Fibroblast of upper back skin (primary cell): ENCODE measurements around the gene CHCHD6.
A peak's percentile ranks its signal among the peaks of the same experiment; 100 is the strongest.

ENCODE experiments used
- DNase-seq: peaks from one replicate; pipeline ENCODE4 v3.0.0-alpha.2; 2013

Gene CHCHD6

DNA sequence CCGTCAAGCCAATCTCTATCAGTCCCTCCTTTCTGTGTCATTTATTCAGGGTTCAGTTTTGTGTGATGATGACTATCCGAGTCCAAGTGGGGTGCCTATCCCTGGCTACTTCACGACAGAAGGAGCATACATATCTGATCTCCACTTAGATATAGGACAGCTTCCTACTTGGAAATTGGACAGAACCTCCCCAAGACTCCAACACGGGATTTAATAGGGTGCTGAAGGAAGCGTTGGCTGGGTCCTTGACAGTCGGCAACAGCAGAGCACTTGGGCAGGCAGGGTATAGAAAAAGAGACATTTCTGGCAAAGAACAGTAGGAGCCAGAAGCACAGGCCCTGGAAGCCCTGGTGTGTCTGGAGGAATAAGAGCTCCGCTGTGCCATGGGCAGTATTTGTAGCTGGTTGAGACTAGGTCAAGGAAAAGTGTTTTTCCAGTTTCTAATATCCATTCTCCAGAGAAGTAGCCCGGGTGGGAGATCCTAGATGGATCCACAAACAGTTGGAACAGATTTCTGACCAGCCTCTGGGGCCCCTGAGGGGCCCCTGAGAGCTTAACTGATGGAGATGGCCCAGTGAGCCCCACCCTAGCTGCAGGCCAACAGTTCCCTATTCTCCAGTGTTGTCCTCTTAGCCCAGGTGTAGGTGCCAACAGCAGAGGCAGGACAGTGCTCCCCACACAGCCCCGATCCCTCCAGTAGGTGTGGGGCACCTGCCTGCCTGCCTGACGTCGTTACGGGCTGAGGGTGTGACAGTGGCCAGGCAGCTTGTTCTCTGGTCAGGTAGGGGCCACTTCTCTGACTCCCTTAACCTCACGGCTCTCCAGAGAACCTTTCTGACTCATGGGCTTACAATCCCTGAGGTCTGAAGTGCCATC lies 130.8 kb downstream of the CHCHD6 start:
- no peak for DNase-seq

DNA sequence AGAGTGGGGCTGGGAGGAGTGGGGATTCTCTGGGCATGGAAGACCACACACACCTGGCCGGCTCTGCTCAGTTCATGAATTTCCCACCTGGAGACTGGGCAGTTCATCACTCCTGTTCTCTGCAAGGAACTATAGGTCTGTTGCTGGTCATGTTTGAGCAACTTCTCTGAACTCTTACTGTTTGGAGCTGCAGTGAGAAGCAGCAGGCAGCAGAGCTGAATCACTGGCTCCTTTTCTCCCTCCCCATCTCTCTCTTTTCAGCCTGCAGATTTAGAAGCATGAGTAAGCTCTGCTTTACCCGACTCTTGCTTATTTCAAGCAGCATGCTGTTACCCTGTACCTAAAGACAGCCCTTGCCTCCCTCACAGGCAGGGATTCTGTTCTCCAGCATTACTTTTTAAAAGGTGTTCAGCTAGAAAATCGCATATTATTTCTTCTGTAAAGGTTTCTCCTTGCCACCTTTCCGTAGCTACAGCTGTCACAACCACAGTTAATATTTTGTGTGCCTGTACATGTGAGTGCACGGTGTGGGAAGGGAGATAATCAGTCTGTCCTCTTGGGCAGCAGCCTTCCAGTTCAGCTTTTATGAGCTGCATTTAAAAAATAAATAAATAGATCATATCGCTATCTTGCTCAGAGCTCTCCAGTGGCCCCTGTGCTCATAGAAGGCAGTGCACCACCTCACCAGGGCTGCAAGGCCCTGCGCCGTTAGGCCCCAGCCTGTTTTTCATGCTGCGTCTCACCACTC lies 131.6 kb downstream of the CHCHD6 start:
- peak; percentile 50 for DNase-seq

DNA sequence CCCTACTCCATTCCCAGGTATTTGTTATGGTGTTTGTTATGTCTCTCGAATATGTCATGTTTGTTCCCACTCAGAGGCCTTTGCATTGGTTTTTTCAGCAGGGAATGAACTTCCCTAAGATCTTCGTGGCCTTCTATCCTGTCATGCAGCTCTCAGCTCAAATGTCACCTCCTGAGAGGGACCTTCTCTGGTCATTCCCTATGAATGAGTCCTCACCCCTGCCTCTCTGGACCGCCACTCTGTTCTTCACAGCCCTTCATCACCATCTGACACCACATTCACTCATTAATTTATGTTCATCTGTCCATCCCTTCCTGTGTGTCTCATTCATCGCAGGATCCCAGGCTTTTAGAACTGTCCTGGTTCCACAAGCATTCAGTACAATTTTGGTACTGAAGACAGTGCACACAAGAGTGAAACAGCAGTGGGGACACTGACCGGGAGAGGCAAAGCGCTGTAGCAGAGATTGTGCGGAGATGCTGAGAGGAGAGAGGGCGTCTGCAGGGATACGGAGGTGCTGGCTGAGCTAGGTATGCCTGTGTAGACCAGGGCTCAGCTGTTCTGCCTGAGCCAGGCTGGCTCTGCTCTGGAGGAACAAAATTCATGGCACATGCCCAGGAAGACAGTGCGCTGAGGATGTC lies 132.3 kb downstream of the CHCHD6 start:
- no peak for DNase-seq

DNA sequence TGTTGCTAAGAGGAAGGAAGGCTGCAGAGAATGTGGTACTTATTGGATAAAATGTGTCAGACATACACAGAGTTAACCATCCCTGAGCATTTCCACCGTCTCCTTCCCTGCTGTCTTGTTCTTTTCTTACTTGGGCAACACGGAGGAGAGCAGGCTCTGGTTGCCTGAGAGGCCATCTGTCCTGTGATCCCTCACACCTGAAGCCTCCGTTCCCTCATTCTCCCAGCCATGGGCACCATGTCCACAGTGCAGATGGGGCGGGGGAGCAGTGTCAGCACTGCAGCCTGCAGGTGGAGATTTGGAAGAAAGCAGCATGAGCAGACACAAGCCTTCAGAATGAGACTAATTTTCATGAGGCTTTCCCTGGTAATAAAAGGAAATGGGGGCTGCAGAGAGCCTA lies 133.7 kb downstream of the CHCHD6 start:
- DNase-seq: no peak

DNA sequence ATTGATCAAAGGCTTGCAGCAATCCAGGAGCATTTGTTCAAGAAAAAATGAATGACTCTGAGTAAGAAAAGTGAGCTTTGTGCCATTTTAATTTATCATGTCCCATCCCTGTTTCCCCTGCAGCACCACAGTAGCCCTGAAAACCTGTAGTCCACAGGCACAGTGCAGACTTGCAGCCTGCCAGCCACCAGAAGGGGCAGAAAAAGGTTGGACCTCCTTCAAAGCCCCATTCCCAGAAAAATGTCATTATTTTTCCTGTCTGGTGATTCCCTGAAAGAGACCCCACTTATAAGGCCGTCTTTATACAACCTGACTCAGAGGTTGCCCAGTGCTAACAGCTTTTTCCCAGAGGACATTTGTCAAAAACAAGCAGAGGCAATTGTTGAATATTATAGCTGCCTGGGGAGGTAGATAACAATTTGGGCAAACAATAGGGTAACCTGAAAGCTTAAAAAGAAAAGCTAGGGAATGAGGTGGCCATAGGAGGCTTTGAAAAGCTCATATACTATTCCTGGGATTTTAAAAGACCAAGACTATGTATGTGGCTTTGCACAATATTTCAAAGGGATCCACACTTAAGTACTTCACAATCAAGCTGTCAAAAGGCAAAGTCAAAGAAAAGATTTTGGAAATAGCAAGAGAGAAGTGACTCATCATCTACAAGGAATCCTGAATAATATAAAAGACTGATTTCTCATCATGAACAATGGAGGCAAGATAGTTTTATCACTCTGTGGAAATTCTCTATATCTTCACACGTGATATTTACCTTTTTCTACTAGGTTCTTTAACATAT lies 142.1 kb downstream of the CHCHD6 start:
- DNase-seq: peak; percentile 41

DNA sequence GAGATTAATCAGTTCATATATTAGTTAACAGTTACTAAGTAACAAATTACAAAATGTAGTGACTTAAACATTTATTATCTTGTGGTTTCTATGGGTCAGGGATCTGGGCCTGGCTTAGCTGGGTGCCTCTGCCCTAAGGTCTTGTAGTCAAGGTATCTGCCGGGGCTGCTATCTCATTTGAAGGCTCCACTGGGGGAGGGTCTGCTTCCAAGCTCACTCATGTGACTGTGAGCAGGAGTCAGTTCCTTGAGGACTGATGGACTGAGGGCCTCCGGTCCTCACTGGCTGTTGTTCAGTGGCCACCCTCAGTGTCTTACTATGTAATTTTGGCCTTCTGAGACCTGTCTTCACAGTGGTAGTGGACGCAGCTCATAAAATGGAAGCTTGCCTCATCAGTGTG lies 143.0 kb downstream of the CHCHD6 start:
- DNase-seq: no peak

DNA sequence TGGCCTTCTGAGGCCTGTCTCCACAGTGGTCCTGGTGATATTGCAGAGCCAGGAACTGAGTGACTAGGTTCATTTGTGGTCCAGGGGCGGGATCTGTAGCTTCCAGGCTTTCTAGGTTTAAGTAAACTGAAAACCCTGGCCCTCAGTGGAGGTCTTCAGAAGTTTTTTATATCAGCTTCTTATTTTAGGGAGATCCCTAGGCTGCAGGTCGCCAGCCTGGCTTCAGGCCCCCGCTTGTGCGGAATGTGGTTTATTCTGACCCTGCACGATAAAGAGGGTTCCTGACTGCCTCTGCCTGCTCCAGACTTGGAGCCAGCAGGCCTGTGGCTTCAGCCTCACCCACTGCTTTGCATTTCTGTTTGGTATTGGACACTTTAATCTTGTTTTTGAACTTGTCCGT lies 145.0 kb downstream of the CHCHD6 start:
- no peak for DNase-seq

DNA sequence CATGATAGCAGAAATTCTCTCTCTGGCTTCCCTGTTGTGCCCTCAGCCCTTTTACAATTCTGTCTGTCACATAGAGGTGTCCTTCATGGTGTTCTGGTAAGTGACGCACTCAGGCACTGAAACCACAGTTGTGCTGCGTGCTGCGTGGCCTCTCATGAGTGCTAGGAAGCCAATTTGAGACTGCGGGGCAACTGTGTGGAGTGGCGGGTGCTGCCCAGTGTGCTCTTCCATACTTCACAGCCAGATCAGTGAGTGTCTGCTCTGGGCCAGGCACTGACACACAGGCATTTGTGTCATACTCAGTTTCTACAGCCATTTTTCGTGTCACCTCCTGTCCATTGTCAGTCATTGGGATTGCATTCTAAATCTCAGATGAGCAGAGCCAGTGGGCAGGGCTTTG lies 145.7 kb downstream of the CHCHD6 start:
- no peak for DNase-seq

DNA sequence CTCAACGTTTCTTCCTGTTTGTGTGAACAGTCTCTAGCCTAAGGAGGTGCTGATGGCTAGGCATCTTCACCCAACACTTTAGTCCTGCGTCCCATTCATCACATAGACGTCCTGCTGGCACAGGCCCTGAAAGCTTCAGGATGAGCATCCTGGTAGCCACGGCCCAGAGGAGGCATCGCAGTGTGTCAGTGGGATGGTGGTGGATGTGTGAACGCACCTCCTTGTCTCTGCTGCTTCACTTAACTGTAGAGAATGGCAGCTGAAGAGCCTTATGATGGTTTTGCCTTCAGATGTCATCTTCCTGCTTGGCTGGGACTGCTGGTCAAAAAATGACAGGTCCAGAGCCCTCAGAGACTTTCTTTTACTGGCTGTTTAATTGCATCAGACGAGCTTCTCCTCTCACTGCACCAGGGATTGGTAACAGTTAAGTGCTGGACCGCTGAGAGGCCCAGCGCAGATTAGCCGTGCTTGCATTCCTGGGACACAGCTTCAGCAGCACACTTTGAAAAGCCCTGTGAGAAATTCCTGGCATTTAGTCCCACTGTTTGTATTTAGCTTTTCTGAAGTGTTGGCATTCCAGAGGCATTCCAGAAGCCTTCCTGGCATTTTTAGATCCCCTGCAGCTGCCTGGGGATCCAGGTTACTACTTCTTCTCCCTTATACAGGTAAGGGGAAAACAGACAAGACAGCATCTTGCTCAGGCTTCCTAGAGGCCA lies 146.5 kb downstream of the CHCHD6 start:
- DNase-seq: peak; percentile 88

DNA sequence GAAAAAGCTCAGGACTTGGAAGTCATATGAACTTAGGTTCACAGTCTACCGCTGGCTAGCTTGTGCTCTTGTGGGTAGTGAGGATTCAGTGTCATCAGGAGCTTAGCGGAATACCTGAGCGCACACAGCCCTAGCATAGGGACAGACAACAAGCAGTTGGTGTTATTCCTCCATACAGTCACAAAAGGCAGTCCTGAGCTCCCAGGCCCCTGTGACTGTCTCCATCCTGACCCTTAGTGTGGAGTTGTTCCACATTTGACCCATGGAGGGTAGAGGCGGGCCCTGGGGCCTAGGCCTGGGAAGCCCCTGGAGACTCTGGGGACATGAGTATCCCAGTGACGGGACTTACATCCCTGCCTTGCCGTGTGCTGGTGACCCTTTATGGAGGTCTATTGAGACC lies 147.3 kb downstream of the CHCHD6 start:
- no peak for DNase-seq

DNA sequence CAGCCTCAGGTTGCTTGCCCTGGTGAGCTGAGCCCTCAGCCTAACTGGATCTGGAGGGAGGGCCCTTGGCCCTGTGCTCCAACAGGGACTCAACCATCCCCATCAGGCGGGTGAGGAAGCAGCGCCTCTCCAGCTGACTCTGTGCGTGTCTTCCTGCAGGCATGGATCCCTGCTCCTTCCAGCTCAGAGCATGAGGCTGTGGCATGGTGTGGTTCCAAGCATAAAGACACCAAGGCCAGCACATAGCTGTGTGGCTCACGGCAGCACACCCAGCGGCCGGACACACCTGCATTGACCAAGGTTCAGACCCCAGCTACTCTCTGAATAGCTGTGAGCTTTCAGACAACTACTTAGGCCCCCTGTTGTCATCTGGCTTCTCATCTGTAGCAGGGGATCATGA lies 147.9 kb downstream of the CHCHD6 start:
- no peak for DNase-seq

DNA sequence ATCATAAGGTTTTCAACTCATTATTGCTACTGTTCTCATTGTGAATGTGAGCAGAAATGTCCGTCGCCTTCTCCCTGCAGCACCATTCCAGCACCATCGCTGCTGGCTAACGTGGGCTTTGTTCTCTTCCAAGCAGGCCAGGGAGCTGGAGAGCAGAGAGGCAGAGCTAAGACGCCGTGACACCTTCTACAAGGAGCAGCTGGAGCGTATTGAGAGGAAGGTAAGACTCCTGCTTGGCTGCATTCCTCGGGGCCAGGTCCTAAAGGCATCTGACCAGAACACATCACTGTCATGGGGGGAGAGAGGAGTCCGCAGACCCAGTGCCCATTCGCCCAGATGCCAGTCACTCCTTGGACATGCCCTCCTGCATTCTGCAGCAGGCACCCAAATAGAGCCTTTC lies 148.5 kb downstream of the CHCHD6 start:
- no peak for DNase-seq

DNA sequence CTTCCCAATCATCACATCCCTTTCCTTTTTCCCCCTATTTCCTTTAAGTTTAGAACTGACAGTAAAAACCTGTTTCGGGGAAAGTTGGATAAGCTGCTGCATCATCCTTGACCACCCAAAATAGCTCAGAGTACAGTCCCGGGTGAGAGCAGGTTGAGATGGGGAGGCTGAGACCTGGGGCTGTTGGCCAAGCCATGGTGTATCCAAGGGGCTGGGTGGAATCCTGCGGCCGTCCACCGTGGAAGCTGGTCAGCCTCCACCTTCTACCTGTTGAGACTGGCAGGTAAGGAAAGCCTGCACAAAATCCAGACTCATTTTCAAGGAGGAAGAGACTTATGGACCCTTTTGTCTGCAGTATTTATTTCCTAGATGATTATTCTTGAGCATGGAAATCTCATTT lies 150.6 kb downstream of the CHCHD6 start:
- DNase-seq: no peak

DNA sequence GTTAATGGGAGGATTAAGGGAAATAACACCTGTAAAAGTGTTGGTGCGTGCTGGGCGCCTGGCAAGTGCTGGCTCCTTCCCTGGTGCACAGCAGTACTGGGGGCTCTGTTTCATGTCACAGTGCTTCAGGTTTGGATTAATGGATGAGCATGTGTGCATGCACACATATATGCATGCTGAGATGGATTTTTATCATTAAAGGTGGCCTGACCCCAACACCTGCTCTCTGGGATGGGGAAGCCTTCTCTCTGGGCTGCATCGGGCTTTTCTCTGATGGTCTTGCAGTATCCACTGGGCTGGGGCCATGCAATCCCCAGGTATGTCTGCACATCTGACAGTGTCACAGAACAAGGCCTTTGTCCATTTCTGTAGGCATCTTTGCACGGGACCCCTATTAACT lies 151.3 kb downstream of the CHCHD6 start:
- no peak for DNase-seq

DNA sequence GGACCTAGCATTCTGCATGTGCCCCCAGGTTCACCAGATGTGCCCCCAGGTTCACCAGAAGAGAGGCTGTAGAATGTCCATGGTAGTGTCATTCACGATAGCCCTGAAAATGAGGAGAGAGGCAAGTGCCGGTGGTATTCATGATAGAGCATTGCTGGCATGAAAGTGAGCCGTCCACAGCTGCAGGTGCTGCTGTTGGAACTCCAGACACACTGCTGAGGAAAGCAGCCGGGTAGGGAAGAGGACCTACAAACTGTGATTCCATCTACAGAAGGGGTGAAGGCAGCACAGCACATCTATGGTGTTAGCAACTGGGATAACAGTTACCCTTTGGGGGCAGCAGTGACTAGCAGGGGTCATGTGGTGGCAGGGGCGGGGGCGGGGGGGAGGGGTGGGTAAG lies 153.9 kb downstream of the CHCHD6 start:
- DNase-seq: no peak

DNA sequence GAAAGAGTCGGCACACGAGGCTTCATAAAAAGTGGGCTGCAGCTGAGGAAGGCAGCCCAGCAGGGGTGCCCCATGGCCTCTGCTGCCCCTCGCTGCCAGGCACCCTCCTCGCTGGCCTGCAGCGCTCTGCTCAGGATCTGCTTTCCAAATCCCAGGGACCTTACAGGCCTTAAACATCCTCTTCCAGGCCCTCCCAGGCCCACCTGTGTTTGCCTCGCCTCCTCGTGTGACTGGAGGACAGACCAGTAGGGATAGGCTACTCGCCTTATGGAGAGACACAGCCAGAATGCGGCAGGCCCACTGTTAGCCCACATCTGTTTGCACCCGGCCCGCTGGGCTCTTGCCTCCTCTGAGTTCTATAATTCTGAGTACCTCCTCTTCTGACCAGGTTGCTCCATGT lies 154.4 kb downstream of the CHCHD6 start:
- no peak for DNase-seq

DNA sequence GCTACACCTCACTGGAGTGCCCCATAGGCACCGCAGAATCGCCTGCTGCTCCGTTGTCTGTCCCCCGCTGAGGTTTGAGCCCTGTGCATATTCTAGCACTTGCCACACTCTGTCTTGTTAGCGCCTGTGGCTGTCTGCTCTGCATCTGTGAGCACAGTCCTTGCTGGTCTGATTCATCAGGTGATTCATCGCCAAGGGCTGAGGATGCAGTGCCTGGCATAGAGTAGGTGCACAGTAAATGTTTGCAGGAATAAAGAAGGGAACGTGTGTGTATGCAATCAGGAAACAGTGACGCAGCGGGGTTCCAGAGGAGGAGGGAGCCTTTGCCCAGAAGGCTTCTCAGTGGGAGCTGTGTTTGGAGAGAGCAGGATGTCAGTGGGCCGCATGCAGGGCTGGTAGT lies 154.8 kb downstream of the CHCHD6 start:
- DNase-seq: peak; percentile 92

DNA sequence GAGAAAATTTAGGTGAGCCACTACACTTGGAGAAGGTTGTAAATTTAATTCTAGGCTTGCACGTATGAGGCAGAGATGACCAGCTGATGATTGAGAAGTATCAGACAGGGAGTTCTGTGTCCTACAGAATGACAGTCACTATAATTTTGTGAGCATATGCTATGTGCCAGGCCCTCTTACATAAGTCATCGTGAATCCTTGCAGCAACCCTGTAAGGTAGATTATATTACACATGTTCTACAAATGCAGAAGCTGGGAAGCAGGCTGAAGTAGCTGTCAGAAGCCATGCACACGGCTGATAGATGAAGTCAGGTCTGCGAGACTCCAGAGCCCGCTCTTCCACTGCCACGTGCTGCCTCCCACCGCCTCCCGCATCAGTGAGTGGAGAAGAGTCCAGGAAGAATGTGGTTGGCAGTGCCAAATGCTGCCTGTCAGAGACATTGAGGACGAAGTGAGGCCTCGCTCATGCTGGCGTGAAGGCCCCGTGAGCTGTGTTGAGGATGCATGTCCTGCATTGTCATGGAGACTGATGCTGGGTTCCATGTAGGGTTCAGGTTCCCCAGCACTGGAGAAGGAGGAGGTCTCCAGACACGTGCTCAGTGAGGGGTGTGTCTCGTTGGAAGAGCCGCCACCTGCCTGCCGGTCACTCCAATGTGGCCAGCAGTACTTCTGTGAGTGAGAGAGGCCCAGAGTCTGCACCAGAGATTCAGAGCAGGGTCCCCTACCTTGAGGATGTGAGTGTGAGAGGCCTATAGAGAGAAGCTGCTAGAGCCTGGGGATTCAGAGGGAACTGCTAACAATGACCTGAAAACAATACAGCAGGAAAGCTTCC lies 155.6 kb downstream of the CHCHD6 start:
- no peak for DNase-seq

DNA sequence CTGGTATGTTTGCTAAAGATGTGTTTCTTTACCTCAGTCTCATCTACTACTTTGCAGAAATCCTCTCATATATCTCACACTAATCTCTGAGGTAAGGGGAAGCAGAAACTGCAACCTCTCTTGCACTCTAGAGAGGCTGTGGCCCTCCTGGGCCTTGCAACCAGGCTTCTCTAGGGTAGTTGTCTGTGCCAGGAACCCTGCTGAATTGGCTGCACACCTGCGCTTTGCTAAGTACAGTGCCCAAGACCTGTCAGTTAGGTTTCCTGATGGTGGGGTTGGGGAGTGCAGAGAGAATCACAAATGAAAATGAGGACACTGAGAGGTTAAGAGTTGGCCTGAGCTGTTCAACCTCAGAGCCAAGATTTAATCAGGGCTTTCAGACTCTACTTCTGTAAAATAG lies 161.7 kb downstream of the CHCHD6 start:
- DNase-seq: no peak

DNA sequence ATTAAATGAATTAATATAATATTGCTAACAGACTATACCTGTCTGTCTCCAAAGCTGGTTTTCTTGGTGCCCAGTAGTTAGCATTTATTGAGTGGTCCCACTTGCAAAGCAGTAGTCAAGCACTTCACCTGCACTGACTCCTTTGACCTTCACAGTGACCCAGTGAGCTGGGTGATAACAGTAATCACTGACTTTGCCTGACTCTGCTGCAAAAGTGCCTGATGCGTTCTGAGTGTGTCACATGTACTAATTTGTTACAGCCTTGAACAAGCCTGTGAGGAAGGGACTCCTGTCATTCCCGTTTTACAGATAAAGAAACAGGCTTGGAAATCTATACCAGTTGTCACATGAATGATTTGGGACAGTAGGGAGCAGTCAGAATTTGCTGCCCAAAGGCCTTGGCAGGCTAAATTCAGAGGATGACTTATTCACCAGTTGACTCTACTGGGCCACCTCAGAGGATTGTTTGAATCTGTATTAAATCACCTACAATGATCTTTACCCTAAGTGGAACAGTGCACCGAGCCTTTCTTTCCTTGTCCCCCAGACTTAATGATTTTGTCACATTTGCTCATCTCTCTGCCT lies 162.2 kb downstream of the CHCHD6 start:
- DNase-seq: no peak
